NT2/D1 (cell line): ENCODE data around the gene MVD.

Experiments
- SUZ12 ChIP-seq: IDR thresholded peaks from 2 replicates; pipeline ENCODE4 v1.6.1; 2011; ENCODE audit not compliant: insufficient read length, insufficient read depth; ENCODE audit errors: extremely low read depth
- YY1 ChIP-seq: IDR thresholded peaks from 2 replicates; pipeline ENCODE4 v1.6.1; 2011; ENCODE audit not compliant: insufficient read length, insufficient read depth
- ZNF274 ChIP-seq: IDR thresholded peaks from 2 replicates; pipeline ENCODE4 v1.6.1; 2011; ENCODE audit warnings: mild to moderate bottlenecking, low read depth, low read length

- TF ChIP-seq YY1 = no peak
- TF ChIP-seq ZNF274 = no peak
- TF ChIP-seq SUZ12 = no peak
These were observed 26.2 kb downstream of the MVD start for GRCh38 chr16:88636488-88637265.
